Subcutaneous adipose tissue (tissue), 4 donors: Measurements from ENCODE around the gene NTSR1. TPM values are rescaled to one million over a fixed set of nuclear protein-coding genes. Genes with fewer than 3 reads are reported as not detected.

Experiments used
- total RNA-seq, 4 donors: library from RNA; depleted of rRNA; stranded (reverse); fragments of >200 nt; gene quantifications; one replicate each; pipeline ENCODE4 v1.1.0, GENCODE V29; 2016
- TF ChIP-seq, protein P1 (sequence below): fragments of 450-650 bp; IDR thresholded peaks from one replicate; pipeline ENCODE4 v1.5.1; 2016; ENCODE audit warnings: low read depth, mild to moderate bottlenecking, control low read depth, antibody characterized with exemption, moderate library complexity

The NTSR1 gene
- total RNA-seq, 4 donors from 2014 or later = 0.16 TPM; not detected in 3

GRCh38 chr20:62706344-62706743 lies 2.3 kb upstream of the NTSR1 start:
- TF ChIP-seq, protein P1, sequence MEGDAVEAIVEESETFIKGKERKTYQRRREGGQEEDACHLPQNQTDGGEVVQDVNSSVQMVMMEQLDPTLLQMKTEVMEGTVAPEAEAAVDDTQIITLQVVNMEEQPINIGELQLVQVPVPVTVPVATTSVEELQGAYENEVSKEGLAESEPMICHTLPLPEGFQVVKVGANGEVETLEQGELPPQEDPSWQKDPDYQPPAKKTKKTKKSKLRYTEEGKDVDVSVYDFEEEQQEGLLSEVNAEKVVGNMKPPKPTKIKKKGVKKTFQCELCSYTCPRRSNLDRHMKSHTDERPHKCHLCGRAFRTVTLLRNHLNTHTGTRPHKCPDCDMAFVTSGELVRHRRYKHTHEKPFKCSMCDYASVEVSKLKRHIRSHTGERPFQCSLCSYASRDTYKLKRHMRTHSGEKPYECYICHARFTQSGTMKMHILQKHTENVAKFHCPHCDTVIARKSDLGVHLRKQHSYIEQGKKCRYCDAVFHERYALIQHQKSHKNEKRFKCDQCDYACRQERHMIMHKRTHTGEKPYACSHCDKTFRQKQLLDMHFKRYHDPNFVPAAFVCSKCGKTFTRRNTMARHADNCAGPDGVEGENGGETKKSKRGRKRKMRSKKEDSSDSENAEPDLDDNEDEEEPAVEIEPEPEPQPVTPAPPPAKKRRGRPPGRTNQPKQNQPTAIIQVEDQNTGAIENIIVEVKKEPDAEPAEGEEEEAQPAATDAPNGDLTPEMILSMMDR = no peak

DNA sequence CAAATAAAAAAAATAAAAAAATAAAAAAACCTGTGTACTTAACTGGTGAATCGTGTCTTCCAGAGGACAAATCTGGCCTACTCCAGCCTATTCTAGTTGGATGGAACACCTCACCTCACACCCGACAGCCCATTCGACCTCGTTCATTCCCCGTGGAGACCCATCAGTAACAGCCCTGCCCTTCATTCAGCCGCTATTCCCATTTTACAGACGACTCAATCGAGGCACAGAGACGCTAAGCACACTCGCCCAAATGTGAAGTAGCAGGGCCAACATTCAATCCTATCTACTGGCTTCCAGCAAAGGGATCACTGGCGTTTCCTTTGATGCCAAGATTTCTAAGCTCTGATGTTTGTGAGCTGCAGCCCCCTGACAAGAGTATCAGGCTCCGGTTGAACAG lies 1.8 kb upstream of the NTSR1 start:
- TF ChIP-seq, protein P1 = no peak

DNA sequence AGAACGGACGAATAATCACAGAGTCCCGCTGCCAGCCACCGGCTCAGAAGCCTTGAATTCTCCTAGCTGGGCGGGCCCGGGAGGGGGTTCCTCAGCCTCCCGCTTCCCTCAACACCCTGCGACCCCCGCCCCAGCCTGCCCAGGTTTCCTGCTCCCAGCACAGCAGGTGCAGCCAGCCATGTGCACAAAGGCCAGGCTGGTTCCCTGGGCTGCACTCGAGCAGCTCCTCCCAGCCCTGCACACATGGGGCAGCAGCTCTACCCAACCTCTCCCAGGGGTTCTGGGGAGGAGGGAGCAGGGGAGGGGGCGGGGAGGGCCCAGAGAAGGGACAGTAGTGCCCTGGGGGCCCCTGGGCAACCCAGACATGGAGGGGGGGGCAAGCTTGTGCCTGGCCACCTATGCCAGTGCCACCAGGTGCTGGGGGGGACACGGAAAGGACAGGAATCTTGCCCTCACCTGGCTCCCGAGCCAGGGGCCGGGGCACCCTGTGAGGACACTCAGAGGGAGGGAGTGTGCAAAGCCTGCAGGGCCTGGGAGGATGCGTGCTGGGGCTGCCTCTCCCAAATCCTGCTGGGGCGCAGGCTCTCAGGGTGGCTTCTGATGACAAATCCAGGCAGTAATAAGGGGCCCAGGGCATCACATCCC lies 1.2 kb upstream of the NTSR1 start:
- TF ChIP-seq, protein P1 = no peak

GRCh38 chr20:62707921-62708521 lies 615 bp upstream of the NTSR1 start:
- TF ChIP-seq, protein P1 = no peak

DNA sequence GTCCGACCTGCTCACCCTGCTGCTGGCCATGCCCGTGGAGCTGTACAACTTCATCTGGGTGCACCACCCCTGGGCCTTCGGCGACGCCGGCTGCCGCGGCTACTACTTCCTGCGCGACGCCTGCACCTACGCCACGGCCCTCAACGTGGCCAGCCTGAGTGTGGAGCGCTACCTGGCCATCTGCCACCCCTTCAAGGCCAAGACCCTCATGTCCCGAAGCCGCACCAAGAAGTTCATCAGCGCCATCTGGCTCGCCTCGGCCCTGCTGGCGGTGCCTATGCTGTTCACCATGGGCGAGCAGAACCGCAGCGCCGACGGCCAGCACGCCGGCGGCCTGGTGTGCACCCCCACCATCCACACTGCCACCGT lies 885 bp downstream of the NTSR1 start:
- TF ChIP-seq, protein P1 = no peak

GRCh38 chr20:62710221-62710885 lies 1.7 kb downstream of the NTSR1 start:
- TF ChIP-seq, protein P1 = no peak

GRCh38 chr20:62710886-62711702 lies 2.5 kb downstream of the NTSR1 start:
- TF ChIP-seq, protein P1 = no peak
